ENCODE measurements around the gene CRELD2.
A peak's percentile ranks its signal among the peaks of the same experiment; 100 is the strongest.

Gene CRELD2

DNA sequence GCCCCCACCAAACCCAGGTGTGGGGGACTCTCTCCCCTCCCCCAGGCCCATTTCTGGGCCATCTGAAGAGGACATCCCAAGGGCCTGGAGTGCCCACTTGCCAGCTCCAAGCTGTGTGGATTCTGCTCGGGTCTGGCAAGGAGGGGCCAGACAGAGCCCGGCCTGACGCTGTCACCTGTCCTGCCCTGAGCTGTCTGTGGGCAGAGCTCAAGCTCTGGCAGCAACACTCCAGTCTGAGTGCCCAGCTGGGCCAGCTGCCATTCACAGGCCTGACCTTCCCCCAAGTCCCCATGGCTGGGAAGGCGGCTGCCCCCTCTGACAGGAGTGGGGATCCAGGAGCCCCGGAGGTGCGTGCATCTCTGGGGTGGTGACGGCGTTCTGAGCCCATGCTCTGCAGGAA lies 35.9 kb downstream of the CRELD2 start:
- no peak for DNase-seq
- TF ChIP-seq GATA1 (IDR thresholded peaks at IDR 0.05; ENCODE audit: low read depth, low read length) (no peak), POLR2A (IDR thresholded peaks at IDR 0.05; ENCODE audit: low read length) (no peak)

- TF ChIP-seq POLR2A (IDR thresholded peaks at IDR 0.05; ENCODE audit: low read length) (no peak), GATA1 (IDR thresholded peaks at IDR 0.05; ENCODE audit: low read depth, low read length) (no peak)
These were observed 36.7 kb downstream of the CRELD2 start for GRCh38 chr22:49954991-49955580.

DNA sequence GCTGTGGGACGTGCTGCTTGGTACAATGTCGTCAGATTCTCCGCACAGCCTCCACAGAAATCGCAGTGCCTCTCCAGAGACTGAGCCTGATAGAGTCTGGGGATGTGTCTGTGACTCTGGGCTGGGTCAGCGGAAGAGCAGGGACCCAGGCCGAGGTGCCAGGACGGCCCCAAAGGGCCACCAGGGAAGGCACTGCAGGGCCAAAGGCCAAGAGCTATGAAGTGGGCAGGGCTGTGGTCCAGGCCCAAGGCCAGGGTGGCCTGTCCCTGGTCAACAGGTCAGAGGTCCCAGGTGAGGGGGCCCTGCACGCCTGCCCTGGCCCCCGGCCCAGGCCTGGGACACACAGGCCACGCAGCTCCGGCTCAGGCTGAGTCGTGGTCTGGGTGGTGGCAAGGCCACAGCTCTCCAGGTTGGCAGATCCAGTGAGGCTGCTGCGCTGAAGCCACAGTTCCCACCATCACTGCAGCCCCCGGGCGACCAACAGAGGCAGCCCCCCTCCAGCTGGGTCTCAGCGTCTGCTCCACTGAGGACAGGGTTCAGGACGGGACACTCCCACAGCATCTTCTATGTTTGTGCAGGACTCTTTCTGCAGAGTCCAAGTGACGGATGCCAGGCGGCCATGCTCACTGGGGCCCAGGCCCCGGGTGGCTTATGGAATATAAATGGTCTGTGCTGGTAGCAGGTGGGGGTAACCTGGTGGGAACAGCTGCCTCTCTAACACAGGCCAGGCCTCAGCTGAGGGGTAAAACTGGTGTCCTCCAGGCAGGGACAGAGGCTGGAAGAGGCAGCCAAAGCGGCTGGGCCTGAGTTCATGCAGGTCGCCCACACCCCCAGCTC lies 37.4 kb downstream of the CRELD2 start:
- no peak for DNase-seq

More at GRCh38 chr22:49954991-49955580, 36.7 kb downstream of the CRELD2 start:
- no peak for DNase-seq

DNA sequence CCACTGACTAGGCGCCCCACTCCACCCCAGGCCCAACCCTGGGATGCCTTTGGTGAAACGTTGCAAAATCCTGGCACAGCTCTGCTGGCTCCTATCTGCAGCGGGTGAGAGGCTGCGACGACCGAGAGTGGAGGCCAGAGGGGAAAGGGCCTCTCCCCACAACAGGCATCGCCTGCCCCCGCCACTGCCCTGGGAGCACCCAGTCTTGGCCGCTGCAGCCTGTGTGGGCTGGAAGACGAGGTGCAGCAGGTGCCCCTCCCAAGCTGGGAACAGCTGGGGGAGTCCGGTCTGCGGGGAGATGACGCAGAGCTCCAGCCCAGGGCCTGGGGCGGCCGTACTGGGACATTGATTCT lies 38.0 kb downstream of the CRELD2 start:
- no peak for TF ChIP-seq POLR2A (IDR thresholded peaks at IDR 0.05; ENCODE audit: low read length)
- no peak for TF ChIP-seq GATA1 (IDR thresholded peaks at IDR 0.05; ENCODE audit: low read depth, low read length)
- DNase-seq, result no peak

More for the DNA sequence above, 37.4 kb downstream of the CRELD2 start:
- TF ChIP-seq POLR2A (IDR thresholded peaks at IDR 0.05; ENCODE audit: low read length) (no peak), GATA1 (IDR thresholded peaks at IDR 0.05; ENCODE audit: low read depth, low read length) (no peak)

DNA sequence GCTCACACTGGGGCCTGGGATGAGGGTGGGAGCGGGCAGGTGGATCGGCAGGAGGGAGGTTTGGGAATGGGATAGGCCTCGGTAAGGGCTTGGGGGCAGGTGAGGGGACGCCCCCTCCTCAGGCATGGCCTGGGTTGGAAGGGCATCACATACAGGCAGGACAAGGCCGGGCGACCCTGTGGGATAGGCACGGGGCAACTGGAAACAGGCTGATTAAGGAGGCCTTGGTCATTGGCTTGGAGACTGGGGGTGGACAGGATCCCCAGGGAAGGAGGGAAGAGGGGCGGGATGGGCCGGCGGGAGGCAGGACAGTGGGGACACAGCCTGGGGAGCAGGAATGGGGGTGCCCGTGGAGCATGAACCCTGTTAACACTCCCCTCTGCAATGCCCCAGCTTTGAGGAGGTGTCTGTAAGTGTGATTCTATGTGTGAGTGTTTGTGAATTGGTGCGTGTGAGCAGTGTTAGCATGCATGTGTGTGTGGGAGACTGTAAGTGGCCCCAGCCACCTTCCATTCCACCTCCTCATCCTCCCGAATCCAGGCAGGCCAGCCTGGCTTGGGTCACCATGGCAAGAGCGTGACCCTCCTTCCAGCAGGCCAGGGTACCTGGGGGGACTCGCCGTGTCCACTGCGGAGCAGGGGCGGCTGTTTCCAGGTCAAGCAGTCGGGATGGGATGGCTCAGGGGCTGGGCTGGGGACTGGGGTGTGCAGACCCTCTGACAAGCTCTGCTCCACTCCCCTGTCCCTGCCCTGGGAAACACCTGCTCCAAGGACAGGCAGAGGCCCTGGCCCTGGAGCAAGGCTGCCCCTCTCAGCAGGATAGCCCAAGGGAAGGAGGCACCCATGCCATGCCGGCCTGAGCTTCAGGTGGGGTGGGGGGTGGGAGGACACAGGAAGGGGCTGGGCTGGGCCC lies 38.7 kb downstream of the CRELD2 start:
- no peak for TF ChIP-seq GATA1 (IDR thresholded peaks at IDR 0.05; ENCODE audit: low read depth, low read length)
- DNase-seq, result no peak

DNA sequence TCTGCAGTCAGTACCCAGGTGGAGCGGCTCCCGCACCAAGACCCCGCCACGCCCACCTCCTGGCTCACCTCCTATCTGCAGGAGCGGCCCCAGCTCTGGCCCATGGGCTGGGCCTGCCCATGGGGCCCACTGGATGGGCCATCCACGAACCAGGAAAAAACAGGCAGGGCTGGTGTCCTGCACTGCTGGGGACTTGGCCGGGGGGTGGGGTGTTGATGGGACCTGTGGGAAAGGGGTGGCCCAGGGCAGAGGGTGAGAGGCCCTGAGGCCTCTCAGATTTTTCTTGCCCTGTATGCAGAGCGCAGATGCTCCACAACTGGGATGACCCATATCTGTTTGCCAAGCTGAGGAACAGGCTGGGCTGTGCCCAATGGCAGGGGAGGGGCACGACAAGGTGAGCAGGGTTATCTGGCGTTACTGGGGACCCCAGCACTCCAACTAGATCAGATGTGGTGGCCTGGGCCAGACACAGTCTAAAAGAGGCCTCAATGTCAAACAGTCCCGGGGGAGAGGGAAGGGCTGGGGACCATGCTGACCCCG lies 39.5 kb downstream of the CRELD2 start:
- no peak for DNase-seq
- TF ChIP-seq POLR2A (IDR thresholded peaks at IDR 0.05; ENCODE audit: low read length), result no peak
- no peak for TF ChIP-seq GATA1 (IDR thresholded peaks at IDR 0.05; ENCODE audit: low read depth, low read length)

GRCh38 chr22:49958366-49958921 lies 40.0 kb downstream of the CRELD2 start:
- TF ChIP-seq POLR2A (IDR thresholded peaks at IDR 0.05; ENCODE audit: low read length), result no peak
- no peak for TF ChIP-seq GATA1 (IDR thresholded peaks at IDR 0.05; ENCODE audit: low read depth, low read length)
- DNase-seq, result no peak

DNA sequence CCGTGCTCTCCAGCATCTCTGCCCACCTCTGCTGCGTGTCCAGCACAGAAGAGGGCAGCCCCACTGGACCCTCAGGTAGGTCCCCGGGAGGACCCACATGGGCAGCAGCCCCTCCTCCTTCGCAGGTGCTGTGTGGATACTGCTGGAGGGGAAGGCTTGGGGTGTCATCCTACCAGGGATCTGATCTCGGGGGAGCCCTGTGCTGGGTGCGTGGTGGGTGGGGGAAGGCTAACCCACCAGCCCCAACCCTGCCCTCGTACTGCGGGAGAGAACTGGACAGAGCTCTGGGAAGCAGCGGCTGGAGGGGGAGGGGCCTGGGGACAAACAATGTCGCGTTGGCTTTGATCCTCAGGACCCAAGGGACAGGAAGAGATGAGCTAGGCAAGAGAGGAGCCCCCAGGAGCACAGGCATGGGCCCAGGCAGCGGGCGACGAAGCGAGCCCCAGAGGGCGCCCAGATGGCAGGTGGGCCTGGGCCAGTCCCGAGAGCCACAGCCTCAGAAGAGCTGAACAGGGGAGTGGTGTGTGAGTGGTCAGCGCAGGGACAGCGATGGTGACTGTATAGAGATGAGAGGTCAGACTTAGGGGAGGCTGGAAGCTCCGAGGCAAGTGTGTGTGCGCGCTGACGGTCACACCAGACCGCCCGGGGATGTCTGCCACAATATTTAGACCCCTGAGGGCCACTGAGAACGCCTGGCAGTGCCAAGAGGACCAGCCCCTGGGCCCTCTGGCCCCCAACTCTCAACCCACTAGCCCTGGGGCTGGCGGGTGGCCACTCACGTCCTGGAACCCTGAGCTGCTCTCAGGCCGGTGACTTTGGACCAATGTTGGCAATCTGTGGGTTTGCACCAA lies 40.7 kb downstream of the CRELD2 start:
- TF ChIP-seq GATA1 (IDR thresholded peaks at IDR 0.05; ENCODE audit: low read depth, low read length) (no peak), POLR2A (IDR thresholded peaks at IDR 0.05; ENCODE audit: low read length) (no peak)
- DNase-seq, result no peak

DNA sequence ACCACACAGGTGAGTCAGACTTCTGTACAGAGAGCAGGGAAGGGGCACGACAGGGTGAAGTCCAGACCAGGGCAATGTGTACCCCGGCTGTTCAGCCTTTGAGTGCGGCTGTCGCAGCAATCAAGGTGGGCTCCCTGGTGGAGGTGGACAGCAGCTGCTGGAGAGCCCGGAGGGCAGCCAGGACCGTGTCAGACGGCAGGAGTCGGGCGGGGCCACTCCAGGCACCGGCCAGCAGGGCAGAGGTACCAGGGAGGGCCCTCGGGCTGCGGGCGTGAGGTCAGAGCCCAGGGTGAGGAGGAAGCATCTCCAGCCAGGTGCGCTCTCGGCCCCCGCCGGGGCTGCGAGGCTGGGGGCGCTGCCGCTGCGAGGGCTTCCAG lies 41.3 kb downstream of the CRELD2 start:
- TF ChIP-seq POLR2A (IDR thresholded peaks at IDR 0.05; ENCODE audit: low read length) (no peak), GATA1 (IDR thresholded peaks at IDR 0.05; ENCODE audit: low read depth, low read length) (no peak)
- no peak for DNase-seq

DNA sequence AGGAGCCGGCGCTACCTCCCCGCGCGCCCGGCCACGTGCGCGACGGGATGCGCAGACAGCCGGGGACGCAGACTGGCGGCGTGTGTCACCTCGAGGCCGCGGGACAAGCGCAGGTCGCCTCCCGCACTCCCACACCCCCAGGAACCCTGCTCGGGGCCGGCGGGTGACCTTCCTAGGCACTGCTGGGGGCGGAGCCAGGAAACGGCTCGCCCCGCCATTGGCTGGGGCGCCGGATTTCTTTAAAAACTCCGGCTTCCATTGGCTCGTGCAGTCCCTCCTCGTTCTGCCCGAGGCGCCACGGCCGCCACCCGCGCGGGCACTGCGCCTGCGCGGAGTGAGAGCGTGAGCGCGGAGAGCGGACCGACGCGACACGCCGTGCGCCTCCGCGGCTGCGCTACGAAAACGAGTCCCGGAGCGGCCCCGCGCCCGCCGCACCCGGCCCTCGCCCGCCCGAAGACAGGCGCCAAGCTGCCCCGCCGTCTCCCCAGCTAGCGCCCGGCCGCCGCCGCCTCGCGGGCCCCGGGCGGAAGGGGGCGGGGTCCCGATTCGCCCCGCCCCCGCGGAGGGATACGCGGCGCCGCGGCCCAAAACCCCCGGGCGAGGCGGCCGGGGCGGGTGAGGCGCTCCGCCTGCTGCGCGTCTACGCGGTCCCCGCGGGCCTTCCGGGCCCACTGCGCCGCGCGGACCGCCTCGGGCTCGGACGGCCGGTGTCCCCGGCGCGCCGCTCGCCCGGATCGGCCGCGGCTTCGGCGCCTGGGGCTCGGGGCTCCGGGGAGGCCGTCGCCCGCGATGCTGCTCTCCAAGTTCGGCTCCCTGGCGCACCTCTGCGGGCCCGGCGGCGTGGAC lies 41.9 kb downstream of the CRELD2 start, which contains the start of gene PIM3:
TSS of gene PIM3 (plus strand) at position 614 of the 846 bp plus-strand sequence. CDS start at position 790, 176 bp downstream.
- peak; percentile 98 for DNase-seq

DNA sequence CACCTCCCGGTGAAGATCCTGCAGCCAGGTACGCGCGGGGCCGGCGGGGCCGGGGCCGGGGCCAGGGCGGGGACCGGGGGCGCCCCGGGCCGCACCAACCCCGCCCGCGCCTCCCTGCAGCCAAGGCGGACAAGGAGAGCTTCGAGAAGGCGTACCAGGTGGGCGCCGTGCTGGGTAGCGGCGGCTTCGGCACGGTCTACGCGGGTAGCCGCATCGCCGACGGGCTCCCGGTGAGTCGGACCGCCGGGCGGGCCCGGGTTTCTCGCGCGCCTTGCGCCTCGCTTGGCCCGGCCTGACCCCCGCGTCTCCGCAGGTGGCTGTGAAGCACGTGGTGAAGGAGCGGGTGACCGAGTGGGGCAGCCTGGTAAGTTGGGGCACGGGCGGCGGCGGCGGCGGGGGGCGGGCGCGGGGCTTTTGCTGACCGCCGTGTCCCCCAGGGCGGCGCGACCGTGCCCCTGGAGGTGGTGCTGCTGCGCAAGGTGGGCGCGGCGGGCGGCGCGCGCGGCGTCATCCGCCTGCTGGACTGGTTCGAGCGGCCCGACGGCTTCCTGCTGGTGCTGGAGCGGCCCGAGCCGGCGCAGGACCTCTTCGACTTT lies 42.7 kb downstream of the CRELD2 start:
- peak; percentile 76 to 85 for DNase-seq
- TF ChIP-seq POLR2A (IDR thresholded peaks at IDR 0.05; ENCODE audit: low read length), result no peak
- no peak for TF ChIP-seq GATA1 (IDR thresholded peaks at IDR 0.05; ENCODE audit: low read depth, low read length)

More for the DNA sequence above, 41.9 kb downstream of the CRELD2 start, which contains the start of gene PIM3:
- no peak for TF ChIP-seq GATA1 (IDR thresholded peaks at IDR 0.05; ENCODE audit: low read depth, low read length)
- peak; percentile 84 for TF ChIP-seq POLR2A (IDR thresholded peaks at IDR 0.05; ENCODE audit: low read length)
